Measurements from ENCODE around the gene TNFAIP3.

DNA sequence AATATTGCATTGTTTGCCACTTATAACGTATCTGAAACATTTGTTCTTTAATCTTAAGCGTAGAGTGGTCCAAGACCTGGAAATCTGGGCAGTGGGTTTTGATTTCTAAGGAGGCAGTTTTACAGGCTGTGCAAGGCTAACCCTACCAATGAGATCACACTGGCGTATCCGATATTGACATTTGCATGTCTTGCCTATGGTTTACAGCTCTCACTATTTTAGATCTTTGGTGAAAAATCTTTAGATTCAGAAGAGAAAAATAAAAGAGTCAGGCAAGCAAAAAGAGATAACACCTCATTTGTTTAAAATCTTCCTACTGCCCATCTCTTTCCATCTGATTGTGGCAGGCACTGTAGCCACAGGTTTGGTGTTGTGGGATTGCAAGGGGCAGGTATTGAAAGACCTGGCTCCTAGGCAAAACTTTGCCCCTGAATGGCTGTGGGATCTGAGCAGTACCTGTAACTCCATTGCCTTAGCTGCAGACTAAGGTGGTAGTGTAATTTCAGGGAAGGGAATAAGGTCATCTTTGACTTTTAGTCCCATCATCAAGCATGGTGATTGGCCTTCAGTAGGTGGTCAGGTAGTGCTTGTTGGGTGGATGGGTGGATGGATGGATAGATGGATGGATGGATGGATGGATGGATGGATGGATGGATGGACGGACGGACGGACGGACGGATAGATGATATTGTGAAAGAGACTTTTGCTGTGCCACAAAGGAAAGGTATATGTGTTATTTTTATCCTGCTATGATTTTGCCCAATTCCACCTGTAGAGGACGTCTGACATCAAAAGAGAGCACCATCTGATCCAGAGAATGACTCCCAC, 1.9 kb downstream of the TNFAIP3 start:
- TF ChIP-seq, protein P1, sequence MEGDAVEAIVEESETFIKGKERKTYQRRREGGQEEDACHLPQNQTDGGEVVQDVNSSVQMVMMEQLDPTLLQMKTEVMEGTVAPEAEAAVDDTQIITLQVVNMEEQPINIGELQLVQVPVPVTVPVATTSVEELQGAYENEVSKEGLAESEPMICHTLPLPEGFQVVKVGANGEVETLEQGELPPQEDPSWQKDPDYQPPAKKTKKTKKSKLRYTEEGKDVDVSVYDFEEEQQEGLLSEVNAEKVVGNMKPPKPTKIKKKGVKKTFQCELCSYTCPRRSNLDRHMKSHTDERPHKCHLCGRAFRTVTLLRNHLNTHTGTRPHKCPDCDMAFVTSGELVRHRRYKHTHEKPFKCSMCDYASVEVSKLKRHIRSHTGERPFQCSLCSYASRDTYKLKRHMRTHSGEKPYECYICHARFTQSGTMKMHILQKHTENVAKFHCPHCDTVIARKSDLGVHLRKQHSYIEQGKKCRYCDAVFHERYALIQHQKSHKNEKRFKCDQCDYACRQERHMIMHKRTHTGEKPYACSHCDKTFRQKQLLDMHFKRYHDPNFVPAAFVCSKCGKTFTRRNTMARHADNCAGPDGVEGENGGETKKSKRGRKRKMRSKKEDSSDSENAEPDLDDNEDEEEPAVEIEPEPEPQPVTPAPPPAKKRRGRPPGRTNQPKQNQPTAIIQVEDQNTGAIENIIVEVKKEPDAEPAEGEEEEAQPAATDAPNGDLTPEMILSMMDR (IDR thresholded peaks at IDR 0.05; ENCODE audit: insufficient read depth, low read length): no peak
- TF ChIP-seq SPI1 (IDR thresholded peaks at IDR 0.05; ENCODE audit: borderline replicate concordance, low read depth): no peak
- no peak for TF ChIP-seq GABPA (IDR thresholded peaks at IDR 0.05; ENCODE audit: low read depth)
- TF ChIP-seq POLR2AphosphoS5 (IDR thresholded peaks at IDR 0.05; ENCODE audit: low read depth): no peak
- TF ChIP-seq, protein P2, sequence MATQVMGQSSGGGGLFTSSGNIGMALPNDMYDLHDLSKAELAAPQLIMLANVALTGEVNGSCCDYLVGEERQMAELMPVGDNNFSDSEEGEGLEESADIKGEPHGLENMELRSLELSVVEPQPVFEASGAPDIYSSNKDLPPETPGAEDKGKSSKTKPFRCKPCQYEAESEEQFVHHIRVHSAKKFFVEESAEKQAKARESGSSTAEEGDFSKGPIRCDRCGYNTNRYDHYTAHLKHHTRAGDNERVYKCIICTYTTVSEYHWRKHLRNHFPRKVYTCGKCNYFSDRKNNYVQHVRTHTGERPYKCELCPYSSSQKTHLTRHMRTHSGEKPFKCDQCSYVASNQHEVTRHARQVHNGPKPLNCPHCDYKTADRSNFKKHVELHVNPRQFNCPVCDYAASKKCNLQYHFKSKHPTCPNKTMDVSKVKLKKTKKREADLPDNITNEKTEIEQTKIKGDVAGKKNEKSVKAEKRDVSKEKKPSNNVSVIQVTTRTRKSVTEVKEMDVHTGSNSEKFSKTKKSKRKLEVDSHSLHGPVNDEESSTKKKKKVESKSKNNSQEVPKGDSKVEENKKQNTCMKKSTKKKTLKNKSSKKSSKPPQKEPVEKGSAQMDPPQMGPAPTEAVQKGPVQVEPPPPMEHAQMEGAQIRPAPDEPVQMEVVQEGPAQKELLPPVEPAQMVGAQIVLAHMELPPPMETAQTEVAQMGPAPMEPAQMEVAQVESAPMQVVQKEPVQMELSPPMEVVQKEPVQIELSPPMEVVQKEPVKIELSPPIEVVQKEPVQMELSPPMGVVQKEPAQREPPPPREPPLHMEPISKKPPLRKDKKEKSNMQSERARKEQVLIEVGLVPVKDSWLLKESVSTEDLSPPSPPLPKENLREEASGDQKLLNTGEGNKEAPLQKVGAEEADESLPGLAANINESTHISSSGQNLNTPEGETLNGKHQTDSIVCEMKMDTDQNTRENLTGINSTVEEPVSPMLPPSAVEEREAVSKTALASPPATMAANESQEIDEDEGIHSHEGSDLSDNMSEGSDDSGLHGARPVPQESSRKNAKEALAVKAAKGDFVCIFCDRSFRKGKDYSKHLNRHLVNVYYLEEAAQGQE (IDR thresholded peaks at IDR 0.05; ENCODE audit: insufficient replicate concordance, low read depth): no peak

All from HL-60 (cell line).